ENCODE data around the gene DHX35. TPM values are rescaled to one million over a fixed set of nuclear protein-coding genes. Genes with fewer than 3 reads are reported as not detected.
"Not testable (repeated sequence)": the region's sequence is repeated elsewhere in the genome, so short reads cannot be mapped to it uniquely, and the experiment has no call there.

The DHX35 gene
- total RNA-seq, 1 donor from 2014 or later = 14.1 TPM

DNA sequence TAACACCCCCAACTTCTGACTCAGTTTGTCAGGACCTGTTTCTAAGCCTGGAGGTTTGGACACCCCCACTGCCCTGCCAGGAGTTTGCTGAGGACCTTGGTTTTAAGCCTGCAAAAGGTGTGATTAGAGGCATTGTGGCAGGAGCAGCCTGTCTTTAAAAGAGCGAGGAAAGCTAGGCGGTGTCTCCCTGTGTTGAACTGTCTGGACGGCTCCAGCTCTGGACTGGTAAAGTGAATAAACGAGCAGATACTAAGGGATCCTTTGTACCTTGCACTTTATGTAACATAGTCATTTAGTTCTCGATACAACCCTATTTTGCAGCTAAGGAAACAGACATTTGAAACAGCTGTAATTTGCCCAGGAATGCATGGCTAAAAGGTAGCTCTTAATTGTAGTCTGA, 21.5 kb upstream of the DHX35 start:
- DNase-seq (ENCODE audit: low spot score) = no peak

DNA sequence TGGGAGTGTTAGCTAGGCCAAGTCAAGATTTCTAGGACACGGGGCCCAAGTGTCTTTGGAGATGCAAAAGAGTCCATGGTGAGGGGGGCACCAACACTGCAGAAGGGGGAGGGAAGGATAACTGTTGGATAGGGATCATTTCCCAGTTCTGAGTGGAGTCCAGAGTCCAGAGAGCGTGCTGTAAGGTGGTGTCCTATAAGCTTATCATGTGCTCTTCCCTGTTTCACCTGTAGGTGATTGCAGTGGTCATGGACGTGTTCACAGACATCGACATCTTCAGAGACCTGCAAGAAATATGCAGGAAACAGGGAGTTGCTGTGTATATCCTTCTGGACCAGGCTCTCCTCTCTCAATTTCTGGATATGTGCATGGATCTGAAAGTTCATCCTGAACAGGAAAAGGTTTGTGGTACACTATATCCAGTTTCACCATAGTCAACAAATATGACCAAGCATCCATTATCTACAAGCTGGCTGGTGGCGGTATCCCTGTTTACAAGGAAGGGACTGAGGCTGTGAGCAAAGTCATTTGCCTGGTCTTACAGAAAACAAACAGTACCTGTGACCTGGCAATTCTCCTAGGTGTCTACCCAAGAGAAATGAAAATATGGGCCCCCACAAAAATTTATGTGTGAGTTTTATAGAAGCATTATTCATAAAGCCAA, 20.3 kb upstream of the DHX35 start:
- no peak for DNase-seq (ENCODE audit: low spot score)

DNA sequence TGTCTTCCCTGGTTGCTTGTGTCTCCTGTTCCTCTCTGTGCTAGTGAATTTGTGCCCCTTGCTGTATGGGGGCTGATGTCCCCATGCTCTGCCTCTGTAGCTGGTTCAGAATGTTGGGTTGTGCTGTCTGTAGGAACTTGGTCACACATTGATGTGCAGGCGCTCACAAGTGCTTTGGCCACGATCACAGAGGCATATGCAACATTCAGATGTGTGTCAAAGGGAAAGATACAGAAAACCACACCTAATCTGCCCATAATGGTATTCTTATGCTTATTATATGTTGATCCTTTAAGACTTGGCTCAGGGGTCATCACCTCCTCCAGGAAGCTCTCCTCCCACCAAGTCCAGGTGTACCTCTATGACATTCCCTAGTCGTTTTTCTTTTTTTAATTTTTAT, 17.1 kb upstream of the DHX35 start:
- DNase-seq (ENCODE audit: low spot score) = no peak

DNA sequence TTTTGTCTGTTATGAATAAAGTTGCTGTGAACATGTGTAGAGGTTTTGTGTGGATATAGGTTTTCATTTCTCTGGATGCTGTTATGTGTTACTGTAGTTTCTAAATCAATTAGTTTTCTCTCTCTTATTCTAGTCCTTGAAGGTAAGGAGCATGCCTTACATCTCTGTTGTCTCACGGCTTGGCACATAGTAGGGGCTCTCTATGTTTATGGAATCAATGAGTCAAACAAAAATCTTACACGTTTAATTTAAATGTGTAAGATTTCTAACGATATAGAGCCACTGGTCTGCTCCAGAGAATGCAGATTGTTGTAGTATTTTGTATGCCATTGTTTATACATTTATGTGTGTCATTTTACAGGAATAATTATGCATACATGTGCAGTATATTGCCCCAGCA, 15.3 kb upstream of the DHX35 start:
- DNase-seq (ENCODE audit: low spot score) = no peak

DNA sequence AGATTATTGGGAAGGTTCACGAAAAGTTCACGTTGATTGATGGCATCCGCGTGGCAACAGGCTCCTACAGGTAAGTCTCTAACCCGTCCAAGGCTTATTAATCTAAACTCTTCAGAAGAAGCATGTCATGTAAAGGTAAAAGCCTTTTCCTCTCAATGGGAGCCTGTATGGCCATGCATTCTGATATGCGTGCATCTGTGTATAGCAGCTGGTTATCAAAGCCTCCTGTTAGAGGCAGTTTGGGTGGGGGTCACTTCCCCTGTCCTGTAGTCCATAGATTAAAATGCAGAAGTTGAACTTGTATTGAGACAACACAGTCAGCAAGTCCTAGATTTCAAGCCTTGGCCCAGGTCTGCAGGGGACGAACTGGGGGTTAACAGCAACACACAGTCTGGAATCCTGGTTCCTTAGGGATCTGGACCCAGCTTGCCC, 14.2 kb upstream of the DHX35 start:
- no peak for DNase-seq (ENCODE audit: low spot score)

DNA sequence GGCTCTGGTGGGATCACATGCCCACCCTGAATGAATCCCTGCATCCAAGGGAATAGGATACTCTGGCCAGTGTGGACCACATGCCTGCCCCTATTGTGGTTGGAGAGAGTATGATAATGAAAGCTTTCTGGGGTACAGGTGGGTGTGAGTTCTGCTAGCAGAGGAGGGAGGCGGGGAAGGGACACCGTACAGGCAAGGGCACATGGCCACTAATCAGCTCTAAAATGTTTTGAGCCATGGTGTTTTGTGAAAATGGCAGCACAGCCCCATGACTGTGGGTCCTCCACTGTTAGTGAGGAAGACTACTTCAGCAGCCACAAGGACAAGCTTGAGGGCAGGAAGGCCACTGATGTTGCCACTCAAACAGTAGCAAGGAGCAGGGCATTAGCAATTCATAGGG, 11.9 kb upstream of the DHX35 start:
- DNase-seq (ENCODE audit: low spot score) = no peak

DNA sequence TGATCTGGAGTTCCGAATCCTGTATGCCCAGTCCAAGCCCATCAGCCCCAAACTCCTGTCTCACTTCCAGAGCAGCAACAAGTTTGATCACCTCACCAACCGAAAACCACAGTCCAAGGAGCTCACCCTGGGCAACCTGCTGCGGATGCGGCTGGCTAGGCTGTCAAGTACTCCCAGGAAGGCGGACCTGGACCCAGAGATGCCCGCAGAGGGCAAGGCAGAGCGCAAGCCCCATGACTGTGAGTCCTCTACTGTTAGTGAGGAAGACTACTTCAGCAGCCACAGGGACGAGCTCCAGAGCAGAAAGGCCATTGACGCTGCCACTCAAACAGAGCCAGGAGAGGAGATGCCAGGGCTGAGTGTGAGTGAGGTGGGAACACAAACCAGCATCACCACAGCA, 10.5 kb upstream of the DHX35 start:
- no peak for DNase-seq (ENCODE audit: low spot score)

DNA sequence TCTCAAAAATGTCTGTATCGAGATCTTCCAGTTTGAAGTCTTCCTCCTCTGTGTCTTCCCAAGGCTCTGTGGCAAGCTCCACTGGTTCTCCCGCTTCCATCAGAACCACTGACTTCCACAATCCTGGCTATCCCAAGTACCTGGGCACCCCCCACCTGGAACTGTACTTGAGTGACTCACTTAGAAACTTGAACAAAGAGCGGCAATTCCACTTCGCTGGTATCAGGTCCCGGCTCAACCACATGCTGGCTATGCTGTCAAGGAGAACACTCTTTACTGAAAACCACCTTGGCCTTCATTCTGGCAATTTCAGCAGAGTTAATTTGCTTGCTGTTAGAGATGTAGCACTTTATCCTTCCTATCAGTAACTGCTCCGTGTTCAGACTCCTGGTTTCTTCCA, 10.0 kb upstream of the DHX35 start:
- DNase-seq (ENCODE audit: low spot score) = no peak

DNA sequence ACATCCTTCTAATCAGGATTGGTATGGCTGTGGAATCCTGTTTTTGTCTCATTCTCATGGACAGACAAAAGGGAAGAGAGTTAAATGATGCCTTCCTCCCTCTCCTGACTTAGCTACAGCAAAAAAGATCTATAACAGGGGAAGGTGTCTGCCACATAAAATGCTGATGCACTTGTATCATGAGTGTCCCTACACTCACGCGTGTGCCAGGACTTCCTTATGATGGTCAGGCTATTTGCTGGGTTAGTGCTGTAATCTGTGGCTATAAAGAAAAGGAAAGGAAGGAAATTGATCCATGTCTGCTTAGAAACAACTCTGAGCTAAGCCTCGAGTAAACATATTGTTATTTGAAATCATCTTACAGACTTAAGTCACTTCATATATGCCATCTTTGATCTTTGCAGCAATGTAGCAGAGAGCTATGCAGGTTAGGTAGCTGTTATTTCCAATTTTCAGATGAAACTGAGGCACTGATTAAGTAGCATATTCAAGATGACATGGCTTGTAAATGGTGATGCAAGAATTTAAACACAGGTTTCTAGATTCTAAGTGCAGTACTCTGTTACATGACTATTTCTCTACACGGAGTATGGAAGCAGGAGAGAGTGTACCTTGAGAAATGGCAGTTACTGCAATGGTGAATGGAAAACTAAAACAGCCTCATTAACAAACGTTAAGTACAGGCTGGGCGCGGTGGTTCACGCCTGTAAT, 8.4 kb upstream of the DHX35 start:
- DNase-seq (ENCODE audit: low spot score) = no peak

DNA sequence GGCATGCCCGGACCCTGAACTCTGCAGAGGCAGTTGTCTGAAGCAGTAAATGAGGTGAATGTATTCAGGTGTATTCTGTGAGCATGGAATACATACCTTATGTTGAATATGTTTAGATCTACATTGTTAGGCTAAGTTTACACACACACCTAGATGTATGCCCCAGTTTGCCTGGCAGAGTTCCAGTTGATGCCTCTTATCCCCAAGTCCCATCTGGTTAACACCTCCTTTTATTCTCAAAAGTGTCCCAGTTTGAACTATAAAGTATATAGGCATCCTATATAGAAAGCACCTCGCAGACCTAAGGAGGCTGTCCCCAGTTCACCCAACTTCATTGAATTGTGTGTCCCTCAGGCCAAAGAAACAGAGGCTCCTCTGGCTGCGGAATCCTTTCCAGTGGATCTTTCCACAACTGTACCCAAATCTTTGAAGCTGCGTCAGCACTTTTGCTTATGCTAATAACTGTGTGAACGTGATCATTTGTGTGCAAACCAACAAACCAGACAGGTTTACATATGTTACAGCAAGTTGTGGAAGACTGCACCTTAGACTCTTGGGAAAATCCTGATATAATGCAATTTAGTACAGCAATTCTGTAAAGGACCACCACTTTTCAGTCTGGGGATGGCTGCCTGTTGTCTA, 4.8 kb upstream of the DHX35 start:
- DNase-seq (ENCODE audit: low spot score) = no peak

DNA sequence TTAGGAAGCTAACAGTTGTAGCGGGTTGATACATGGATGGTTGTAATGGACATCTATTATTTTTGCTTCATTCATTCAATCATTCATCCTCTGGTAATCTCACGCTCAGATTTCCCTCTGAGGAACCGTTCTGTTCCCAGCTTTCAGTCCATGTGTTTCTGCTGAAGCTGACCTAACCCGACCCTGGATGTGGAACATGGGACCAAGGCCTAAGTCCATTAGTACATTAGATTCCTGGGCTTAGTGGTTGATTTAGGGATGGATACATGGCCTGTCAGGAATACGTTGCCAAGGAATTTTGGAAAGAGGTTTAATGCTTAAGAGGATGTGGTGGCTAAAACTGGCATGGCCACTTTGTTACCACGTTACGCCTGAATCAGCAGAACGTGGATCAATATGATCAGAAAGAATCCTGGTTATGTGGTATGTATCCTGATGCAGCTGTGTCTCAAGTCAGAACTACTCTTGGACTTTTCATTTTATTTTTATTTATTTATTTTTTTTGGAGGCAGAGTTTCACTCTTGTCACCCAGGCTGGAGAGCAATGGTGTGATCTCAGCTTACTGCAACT, 4.1 kb upstream of the DHX35 start:
- DNase-seq (ENCODE audit: low spot score) = no peak

DNA sequence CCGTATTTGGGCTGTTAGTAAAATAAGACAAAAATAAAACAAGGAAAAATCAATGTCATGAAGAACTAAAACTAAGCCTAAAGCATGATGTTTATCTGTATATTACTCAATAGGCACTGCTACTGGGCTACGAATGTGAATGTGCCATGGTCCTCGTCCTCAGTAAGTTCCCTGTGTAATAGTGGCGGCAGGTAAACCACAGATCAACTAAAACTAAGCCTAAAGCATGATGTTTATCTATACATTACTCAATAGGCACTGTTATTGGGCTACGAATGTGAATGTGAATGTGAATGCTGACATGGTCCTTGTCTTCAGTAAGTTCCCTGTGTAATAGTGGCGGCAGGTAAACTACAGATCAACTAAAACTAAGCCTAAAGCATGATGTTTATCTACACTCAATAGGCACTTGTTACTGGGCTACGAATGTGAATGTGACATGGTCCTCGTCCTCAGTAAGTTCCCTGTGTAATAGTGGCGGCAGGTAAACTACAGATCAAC, 1.9 kb upstream of the DHX35 start:
- not testable (repeated sequence) for DNase-seq (ENCODE audit: low spot score)

DNA sequence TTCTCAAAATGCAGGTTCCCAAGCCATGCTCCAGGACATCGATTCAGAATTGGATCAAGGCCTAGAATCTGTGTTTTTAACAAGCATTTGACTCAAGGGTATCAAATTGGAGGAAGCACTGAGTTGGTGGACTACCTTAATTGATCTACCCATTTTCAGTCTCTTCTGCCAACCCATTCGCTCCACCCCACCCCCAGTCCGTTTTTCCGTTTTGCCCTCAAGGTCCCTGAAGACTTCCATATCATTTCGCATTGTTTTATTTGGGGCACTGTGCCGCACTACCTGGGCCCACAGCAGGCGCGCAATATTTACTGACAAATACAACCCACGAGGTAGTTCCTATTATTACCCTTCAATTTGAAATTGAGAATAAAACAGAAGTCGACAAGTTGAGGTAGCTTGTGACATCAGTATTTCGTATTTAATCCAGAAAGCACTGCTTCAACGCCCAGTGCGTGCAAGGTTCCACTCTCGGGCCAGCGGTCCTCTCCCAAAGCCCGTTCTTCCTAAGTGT, 557 bp upstream of the DHX35 start:
- no peak for DNase-seq (ENCODE audit: low spot score)

DNA sequence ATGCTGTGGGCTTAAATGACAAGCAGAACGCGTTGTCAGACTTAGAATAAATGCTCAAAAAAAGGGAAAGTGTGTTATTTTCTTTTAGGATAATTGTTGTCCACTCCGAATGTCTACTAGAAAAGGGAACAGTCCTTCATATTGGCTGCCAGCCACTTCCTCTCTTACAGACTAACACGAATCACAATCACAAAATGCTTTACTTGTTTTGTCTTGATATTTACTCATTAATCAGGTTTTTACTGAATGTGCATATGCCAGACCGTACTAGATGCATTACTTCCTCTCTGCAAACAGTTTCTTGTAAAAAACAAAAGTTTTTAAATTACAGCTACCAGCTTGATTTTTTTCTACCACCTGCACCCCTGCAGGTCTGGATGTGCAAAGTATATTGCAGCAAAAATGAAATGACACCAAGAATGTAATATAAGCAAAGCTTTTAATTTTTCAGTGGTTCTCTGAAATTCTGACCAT, 821 bp downstream of the DHX35 start:
- no peak for DNase-seq (ENCODE audit: low spot score)

DNA sequence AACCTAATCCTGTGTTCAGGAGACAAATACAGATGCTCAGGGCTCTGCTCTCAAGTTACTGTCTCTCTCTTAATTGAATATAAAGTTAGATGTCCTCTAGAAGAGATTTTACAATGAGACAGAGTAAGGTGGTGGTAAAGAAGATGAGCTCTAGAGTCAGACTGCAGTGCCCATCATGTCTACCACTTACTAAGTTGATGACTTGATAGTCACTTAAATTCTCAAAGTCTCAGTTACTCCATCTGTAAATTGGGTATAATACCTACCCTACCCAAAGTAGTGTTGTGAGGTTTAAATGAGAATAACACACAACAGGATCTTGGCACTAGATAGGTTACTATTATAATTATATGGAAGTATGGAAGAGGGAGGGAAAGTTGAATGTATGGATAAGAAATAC, 1.6 kb downstream of the DHX35 start:
- no peak for DNase-seq (ENCODE audit: low spot score)

DNA sequence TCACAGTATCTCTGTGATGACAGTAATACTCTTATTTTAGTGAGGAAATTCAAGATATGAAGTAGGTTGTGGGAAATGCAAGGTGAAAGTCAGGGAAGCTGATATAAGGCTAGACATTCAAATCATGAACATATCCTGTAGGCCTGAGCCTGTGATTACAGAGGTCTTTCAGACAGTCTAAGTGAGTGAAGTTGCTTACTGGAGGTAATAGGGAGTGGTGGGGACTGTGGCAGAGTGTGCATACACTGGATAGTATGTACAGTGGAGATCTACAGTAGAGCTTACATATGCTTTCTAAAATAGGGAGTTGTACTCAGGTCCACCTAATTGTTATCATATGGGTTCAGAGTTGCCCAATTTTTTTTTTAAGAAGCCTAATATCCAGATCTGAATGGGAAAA, 3.1 kb downstream of the DHX35 start:
- no peak for DNase-seq (ENCODE audit: low spot score)

DNA sequence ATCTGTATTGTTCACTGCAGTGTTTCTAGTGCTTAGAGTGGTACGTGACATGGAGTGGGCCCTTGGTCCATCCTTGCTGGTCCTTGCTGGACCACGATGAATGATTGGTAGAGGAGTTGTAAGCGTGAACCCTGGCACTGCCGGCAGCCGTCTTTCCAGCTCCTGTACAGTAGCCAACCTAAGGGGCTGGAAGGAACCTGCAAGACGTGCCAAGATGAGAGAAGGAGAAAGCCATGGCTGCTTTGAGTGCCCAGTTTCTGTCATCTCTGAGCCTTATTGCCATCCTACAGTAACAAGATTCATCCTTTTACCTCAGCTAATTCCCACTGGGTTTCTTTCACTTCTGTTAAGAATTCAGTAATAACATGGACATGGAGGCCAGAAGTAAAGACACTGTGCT, 5.9 kb downstream of the DHX35 start:
- no peak for DNase-seq (ENCODE audit: low spot score)

DNA sequence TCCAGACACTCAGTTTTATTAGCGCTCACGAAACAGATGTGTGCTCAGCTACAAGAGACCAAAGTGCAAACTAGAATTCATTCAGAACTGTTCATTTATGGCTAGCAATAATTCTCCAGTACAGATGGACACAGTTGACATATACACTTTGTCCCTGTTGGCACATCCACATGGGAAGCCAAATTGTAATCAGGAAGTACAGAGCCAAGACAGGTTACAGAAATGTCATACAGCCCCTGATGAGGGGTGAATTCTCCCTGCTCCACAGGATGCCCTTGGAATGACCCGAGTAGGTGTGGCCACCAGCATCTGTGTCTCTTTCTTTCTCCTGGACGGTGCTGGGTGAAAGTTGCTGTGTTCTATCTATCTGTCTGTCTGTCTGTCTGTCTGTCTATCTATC, 7.6 kb downstream of the DHX35 start:
- DNase-seq (ENCODE audit: low spot score) = no peak

DNA sequence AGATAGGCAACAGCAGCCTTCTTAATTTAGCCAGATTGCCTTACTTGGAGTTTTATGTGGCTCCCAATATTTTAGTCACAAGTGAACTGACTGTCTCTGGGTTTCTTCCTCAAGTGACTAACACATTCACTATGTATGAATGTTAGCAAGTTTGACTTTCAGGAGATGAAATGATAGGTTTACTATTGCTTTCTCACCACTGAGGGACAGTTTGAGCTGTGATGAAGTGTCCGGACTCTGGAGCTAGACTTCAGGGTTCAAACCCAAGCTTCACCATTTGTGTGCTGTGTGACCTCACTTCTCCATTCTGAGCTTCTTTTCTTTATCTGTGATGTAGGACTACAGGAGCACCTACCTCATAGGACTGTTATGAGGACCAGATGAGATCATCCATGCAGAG, 8.2 kb downstream of the DHX35 start:
- no peak for DNase-seq (ENCODE audit: low spot score)

DNA sequence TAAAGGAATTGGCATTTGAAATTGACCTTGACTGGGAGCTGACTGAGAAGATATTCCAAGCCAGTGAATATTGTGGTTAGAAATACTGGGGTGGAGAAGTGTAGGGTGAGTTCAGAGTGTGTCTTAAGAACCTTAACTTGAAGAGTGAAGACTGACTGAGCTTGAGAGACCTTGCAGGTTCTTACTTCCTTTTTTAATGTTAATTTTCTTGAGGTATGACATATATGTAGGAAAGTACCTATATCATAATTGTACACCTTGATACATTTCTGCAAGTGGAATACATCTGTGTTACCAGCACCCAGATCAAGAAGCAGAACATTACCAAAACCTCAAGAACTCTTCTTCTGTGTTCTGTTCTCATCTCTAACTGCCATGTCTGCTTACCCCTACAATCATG, 11.0 kb downstream of the DHX35 start:
- DNase-seq (ENCODE audit: low spot score) = no peak

DNA sequence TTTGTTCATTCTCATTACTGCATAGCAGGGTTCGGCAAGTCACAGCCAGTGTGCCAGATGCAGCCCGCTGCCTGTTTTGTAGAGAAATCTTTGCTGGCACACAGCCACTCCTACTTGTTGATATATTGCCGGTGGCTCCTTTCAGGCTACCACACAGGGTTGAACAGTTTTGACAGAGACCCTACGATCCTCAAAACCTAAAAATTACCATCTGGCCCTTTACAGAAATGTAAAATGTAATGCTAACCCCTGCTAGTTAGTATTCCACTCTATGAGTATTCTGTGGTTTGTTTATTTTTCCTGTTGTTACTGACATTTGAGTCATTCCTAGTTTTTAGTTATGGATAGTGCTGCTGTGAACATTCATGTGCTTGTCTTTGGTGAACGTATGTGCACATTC, 11.5 kb downstream of the DHX35 start:
- DNase-seq (ENCODE audit: low spot score) = no peak

DNA sequence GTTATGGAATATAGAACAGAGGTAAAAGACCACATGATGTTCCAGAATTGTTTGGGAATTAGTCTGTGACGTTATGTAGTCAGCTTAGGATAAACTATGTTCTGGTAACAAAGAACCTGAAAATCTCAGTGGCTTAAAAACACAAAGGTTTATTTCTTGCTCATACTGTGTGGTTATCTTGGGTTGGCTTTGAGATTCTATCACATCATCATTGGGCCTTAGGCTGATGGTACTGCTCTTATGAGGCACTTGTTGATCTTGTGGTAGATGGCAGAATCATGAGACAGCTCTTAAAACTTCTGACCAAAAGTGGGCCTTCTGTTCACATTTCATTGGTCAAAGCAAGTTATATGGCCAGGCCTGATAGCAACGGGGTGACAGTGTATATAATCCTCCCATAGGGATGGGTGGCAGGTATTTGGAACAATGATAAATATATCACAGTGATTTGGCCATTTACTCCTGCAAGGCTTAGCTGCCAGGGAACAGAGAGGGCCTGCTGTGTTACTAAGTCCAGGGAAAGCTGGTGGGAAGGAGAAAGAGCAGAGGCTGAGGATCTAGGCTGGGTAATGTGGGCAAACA, 13.5 kb downstream of the DHX35 start:
- no peak for DNase-seq (ENCODE audit: low spot score)
